C4-2B (cell line): ENCODE results near the gene SMG6.

Experiments used
- H3K27ac ChIP-seq: fragments of 450-650 bp; 2 replicates; pipeline ENCODE4 v1.5.1; 2017
- ZFX ChIP-seq: fragments of 450-650 bp; IDR thresholded peaks from 2 replicates; pipeline ENCODE4 v1.6.1; 2017
- TF ChIP-seq, protein P1 (sequence below): fragments of 450-650 bp; conservative IDR thresholded peaks from 2 replicates; pipeline ENCODE4 v1.5.1; 2017; ENCODE audit warnings: mild to moderate bottlenecking

The SMG6 gene

DNA sequence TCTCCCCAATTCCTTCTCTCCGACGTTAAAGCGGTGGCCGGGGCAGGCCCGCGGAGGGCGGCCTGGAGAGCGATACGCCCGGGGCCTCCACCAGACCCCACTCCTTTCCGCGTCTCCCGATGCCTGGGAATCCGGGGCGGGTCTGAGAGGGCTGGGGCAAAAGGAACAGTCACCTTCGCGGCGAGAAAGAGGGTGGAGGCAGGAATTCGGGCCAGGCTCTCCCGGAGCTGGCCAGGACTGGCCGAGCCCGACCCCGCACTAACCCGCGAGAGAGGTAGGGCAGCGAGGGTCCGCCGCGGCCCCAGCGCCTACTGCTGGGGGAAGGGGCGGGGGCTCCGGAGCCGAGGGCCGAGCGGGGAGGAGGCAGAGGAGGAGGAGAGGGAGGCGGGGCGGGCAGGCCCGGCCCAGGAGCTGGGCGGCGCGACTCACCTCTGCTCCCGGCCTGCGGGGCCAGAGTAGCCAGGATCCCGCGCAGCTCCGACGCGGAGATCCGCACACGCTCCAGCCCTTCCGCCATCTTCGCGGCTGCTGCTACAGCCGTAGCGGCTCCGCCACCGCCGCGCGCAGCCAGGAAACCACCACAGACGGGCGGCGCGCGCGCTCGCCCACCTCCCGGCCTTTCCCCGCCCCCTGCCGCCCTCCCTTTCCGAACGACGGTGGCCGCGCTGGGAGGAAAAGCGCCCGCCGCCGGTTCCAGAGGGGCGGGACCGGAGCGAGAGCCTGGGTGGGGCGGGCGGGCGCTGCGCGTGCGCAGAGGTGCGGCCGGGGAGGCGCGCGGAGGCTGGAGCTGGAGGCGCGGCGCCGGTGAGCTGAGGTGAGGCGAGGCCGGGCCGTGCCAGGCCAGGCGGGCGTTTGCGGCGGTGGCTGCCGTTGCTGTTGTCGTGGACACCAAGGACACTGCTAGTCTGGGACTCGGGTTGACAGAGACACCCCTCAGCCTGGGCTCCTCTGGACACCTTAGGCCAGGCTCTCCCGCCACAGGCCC, at the start of gene SMG6, which contains the start of gene SRR:
SMG6 (minus strand) TSS at position 582 of the 985 bp plus-strand sequence; CDS start at position 517, 65 bp downstream.
SRR (plus strand) TSS at position 747 of the 985 bp plus-strand sequence. CDS start 11,611 bp downstream, outside the sequence.
- H3K27ac ChIP-seq: peak within 1 kb of the TSS; percentile 84
- TF ChIP-seq, protein P1, sequence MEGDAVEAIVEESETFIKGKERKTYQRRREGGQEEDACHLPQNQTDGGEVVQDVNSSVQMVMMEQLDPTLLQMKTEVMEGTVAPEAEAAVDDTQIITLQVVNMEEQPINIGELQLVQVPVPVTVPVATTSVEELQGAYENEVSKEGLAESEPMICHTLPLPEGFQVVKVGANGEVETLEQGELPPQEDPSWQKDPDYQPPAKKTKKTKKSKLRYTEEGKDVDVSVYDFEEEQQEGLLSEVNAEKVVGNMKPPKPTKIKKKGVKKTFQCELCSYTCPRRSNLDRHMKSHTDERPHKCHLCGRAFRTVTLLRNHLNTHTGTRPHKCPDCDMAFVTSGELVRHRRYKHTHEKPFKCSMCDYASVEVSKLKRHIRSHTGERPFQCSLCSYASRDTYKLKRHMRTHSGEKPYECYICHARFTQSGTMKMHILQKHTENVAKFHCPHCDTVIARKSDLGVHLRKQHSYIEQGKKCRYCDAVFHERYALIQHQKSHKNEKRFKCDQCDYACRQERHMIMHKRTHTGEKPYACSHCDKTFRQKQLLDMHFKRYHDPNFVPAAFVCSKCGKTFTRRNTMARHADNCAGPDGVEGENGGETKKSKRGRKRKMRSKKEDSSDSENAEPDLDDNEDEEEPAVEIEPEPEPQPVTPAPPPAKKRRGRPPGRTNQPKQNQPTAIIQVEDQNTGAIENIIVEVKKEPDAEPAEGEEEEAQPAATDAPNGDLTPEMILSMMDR: no peak
- TF ChIP-seq ZFX: peak; percentile 84

DNA sequence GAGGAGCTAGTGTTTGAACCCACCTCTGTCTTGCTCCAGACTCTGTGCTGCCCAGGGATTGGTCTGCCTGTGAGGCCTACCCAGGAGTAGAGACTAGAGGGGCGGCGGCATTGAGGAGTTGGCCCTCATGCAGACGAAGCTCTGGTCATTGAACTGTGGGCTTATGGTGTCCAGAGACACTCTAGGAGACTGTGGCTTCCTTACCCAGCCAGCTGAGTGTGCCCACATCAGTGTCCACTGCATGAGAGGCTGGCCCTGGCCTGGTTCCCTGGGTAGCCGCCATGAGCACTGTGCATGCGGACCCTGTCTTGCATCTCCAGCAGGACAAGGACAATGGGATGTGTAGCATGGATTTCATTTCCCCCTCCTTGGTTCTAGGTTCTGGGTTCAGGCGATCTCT, 47.7 kb upstream of the SMG6 start:
- no peak overlapping the region for H3K27ac ChIP-seq
- TF ChIP-seq, protein P1: no peak
- no peak for TF ChIP-seq ZFX

DNA sequence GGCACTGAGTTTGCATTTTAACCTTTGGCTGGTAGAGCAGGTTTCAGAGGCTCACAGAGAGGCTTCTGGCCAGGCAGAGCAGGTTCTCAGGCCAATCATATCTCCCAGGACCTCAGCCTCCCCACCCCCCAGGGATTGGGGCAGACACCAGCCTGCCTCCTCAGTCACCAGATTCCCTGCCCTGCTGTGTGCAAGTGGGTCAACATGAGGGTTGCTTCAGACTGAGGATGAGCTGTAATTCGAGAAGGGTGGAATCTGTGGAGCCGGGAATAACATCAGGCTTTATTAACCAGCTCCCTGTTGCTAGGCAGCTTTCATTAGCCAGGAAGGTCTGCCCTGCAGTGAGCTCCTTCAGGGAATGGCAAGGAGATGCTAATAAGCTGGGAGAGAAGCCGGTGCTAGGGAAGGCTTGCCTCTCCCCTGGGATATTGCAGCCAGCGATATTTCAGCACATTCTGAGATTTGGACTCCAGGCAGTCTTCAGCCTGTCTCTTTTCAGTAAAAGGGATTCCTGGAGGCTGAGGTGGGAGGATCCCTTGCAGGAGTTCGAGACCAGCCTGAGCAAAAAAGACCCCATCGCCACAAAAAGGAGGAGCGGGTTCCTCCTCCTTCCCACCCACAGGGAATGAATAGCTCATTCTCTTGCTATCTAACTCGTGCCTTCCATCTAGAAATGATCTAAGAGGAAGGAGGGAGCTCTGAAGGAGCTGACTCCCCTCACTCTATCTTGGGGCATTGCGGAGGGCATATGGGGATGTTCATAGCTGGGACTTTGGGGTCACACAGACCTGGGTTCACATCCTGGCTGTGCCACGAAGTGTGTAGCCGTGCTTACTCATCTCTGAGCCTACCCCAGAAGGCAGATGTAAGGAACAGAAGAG, 44.5 kb upstream of the SMG6 start:
- TF ChIP-seq ZFX: no peak
- TF ChIP-seq, protein P1: no peak
- H3K27ac ChIP-seq: peak overlapping the region; percentile 86

DNA sequence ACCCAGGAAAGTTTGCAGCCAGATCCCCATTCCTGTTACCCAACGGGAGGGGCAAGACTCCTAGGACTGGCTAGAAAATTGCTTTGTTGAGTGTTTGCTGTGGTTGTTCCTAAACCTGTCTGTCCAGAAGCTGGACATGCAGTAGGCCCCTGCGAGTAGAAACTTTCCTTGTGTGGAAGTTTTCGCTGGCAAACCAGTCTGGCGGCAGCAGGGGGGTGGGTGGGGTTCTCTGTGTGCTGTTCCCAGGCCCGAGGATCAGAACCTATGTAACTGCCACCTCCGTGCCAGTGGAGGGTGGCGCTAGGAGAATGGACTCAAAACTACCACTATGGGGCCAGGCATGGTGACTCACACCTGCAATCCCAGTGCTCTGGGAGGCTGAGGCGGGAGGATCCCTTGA, 42.9 kb upstream of the SMG6 start:
- no peak for TF ChIP-seq ZFX
- TF ChIP-seq, protein P1: no peak
- H3K27ac ChIP-seq: peak overlapping the region; percentile 86

DNA sequence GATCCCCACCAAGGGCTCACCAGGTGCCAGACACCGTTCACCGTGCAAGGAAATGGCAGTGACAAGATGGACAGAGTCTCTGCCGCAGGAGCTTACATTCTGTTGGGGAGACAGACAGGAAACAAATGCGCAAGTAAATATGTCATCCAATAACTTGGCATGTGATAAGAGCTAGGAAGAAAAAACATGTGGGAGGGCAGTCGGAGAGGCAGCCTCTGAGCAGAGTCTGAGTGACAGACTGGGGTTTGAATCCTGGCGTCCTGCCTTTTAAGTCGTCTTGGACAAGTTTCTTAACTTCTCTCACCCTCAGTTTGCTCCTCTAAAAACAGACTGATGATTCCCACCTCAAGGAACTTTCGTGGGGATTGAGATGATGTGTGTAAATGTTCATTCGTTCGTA, 40.9 kb upstream of the SMG6 start:
- no peak for TF ChIP-seq ZFX
- TF ChIP-seq, protein P1: no peak
- H3K27ac ChIP-seq: no peak overlapping the region; the same call in 1 of the 2 replicates

DNA sequence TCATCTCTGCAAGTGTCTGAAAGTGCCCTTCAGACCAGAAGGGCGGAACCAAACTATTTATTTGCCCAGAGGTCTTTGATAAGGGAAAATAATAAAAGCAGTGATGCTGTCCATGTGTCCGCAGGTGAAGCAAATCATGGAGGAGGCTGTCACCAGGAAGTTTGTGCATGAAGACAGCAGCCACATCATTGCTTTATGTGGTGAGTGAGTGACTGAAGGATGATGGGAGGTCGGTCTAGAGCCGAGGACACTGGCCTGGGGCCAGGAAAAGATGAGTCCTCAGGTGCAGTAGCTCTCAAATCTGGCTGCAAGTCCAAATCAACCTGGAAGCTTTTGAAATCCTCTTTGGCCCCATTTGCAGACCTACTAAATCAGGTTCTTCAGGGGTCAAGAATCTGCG, 39.8 kb upstream of the SMG6 start:
- no peak overlapping the region for H3K27ac ChIP-seq
- TF ChIP-seq ZFX: no peak
- TF ChIP-seq, protein P1: no peak
